H1 (cell line): ENCODE data around the gene SPOCK1. TPM values are rescaled to one million over a fixed set of nuclear protein-coding genes. Genes with fewer than 3 reads are reported as not detected.

Experiments
- CTCF ChIA-PET: fragments of 300-600 bp; sonication (Branson Sonifier 250); formaldehyde crosslinking; loops from one replicate; lab custom pipeline; 2021; ENCODE audit not compliant: partially characterized antibody; lab: Charles Lee
- POLR2A ChIA-PET: fragments of 300-600 bp; sonication (Branson Sonifier 250); formaldehyde crosslinking; loops from one replicate; lab custom pipeline; 2021; ENCODE audit warnings: inconsistent platforms; ENCODE audit not compliant: partially characterized antibody; lab: Charles Lee
- DNase-seq, 2 experiments: peaks; one replicate each; pipeline versions ENCODE4 v3.0.0 to v3.0.0-alpha.2; 2010 to 2022; ENCODE audit warnings: low spot score in 2 of 2, low read depth in 1 of 2, mixed read lengths in 1 of 2
- FAIRE-seq: peaks from 2 replicates; lab custom pipeline; 2011; peaks lifted over from hg19 to GRCh38; lab: Jason Lieb, UNC
- H2AFZ ChIP-seq: 2 replicates; pipeline ENCODE4 v1.8.1; 2012; ENCODE audit warnings: low read length, inconsistent platforms
- H2AK5ac ChIP-seq: 2 replicates; pipeline ENCODE4 v1.6.1; 2013; ENCODE audit warnings: low read depth, low read length
- H2BK120ac ChIP-seq: replicated peaks from 2 replicates; pipeline ENCODE3; 2013; ENCODE audit warnings: low read depth, low read length, inconsistent platforms
- H2BK12ac ChIP-seq: 2 replicates; pipeline ENCODE4 v1.6.1; 2013; ENCODE audit warnings: low read depth, low read length
- H2BK15ac ChIP-seq: 2 replicates; pipeline ENCODE4 v1.6.1; 2013; ENCODE audit warnings: low read length
- H2BK20ac ChIP-seq: 2 replicates; pipeline ENCODE4 v1.6.1; 2013; ENCODE audit warnings: low read length
- H2BK5ac ChIP-seq: 2 replicates; pipeline ENCODE4 v1.6.1; 2013; ENCODE audit warnings: low read depth, low read length
- H3K14ac ChIP-seq: 2 replicates; pipeline ENCODE4 v1.6.1; 2013; ENCODE audit warnings: inconsistent platforms; ENCODE audit not compliant: insufficient read length
- H3K18ac ChIP-seq: 2 replicates; pipeline ENCODE4 v1.6.1; 2013; ENCODE audit warnings: low read length; ENCODE audit errors: extremely low read depth
- H3K23ac ChIP-seq: 2 replicates; pipeline ENCODE4 v1.6.1; 2013; ENCODE audit warnings: inconsistent platforms; ENCODE audit not compliant: insufficient read length
- H3K23me2 ChIP-seq: 2 replicates; pipeline ENCODE4 v1.6.1; 2013; ENCODE audit warnings: low read depth, low read length
- H3K27ac ChIP-seq: 2 replicates; pipeline ENCODE4 v1.6.1; 2011; ENCODE audit warnings: low read depth, low read length, inconsistent platforms
- H3K27me3 ChIP-seq, 4 experiments: replicated peaks in 1 of 4; 1 replicate in 1 of 4; 2 replicates in 3 of 4; pipeline versions ENCODE4 v1.6.1 to v1.8.1; 2011 to 2013; ENCODE audit warnings: low read length in 3 of 4, mild to moderate bottlenecking in 3 of 4, inconsistent platforms in 2 of 4, mixed read lengths in 2 of 4, moderate library complexity in 1 of 4; ENCODE audit not compliant: control insufficient read depth in 3 of 4, insufficient read depth in 3 of 4; ENCODE audit errors: extremely low read depth in 1 of 4
- H3K36me3 ChIP-seq, 4 experiments: 2 replicates each; pipeline versions ENCODE4 v1.6.1 to v1.8.1; 2011 to 2013; ENCODE audit warnings: mild to moderate bottlenecking in 4 of 4, low read length in 3 of 4, moderate library complexity in 2 of 4, control low read depth in 1 of 4, inconsistent platforms in 1 of 4; ENCODE audit not compliant: insufficient read depth in 4 of 4, control insufficient read depth in 2 of 4
- H3K4ac ChIP-seq: replicated peaks from 2 replicates; pipeline ENCODE3; 2013; ENCODE audit warnings: low read length, low read depth, mixed read lengths, inconsistent platforms; ENCODE audit not compliant: insufficient read length
- H3K4me1 ChIP-seq, 4 experiments: replicated peaks in 1 of 4; 1 replicate in 1 of 4; 2 replicates in 3 of 4; pipeline versions ENCODE4 v1.6.1 to v1.8.1; 2011 to 2013; ENCODE audit warnings: low read length in 3 of 4, inconsistent platforms in 2 of 4, mixed read lengths in 1 of 4; ENCODE audit not compliant: insufficient read depth in 4 of 4, control insufficient read depth in 3 of 4
- H3K4me2 ChIP-seq, 2 experiments: 2 replicates each; pipeline versions ENCODE4 v1.6.1 to v1.8.1; 2011 to 2013; ENCODE audit warnings: low read depth in 2 of 2, low read length in 2 of 2, control low read depth in 1 of 2, inconsistent platforms in 1 of 2, mild to moderate bottlenecking in 1 of 2; ENCODE audit not compliant: insufficient read depth in 1 of 2
- H3K4me3 ChIP-seq, 4 experiments: fragments of 200-600, 300-600 bp in 1 of 4; sonication (generic), shearing (Covaris generic), sonication (Bioruptor Twin) in 1 of 4; 2 replicates each; pipeline versions ENCODE4 v1.5.1 to v1.8.1; 2011 to 2016; ENCODE audit warnings: low read length in 4 of 4, low read depth in 3 of 4, control low read depth in 2 of 4, inconsistent platforms in 2 of 4, mild to moderate bottlenecking in 2 of 4, mixed read lengths in 1 of 4, moderate library complexity in 1 of 4; ENCODE audit not compliant: insufficient read depth in 2 of 4; ENCODE audit errors: extremely low read depth in 1 of 4
- H3K56ac ChIP-seq: replicated peaks from 2 replicates; pipeline ENCODE3; 2013; ENCODE audit warnings: low read depth, mild to moderate bottlenecking, mixed read lengths, low read length, inconsistent platforms; ENCODE audit not compliant: insufficient read length
- H3K79me1 ChIP-seq: 2 replicates; pipeline ENCODE4 v1.6.1; 2013; ENCODE audit warnings: low read depth, low read length, control low read depth
- H3K79me2 ChIP-seq, 2 experiments: 2 replicates each; pipeline versions ENCODE4 v1.6.1 to v1.8.1; 2012 to 2013; ENCODE audit warnings: low read length in 2 of 2, mild to moderate bottlenecking in 2 of 2, inconsistent platforms in 1 of 2; ENCODE audit not compliant: insufficient read depth in 2 of 2, control insufficient read depth in 1 of 2
- H3K9ac ChIP-seq, 4 experiments: replicated peaks in 1 of 4; 1 replicate in 1 of 4; 2 replicates in 3 of 4; pipeline versions ENCODE4 v1.6.1 to v1.8.1; 2011 to 2013; ENCODE audit warnings: low read depth in 3 of 4, low read length in 3 of 4, control low read depth in 2 of 4, mild to moderate bottlenecking in 2 of 4, moderate library complexity in 2 of 4, inconsistent platforms in 1 of 4; ENCODE audit errors: extremely low read depth in 1 of 4
- H3K9me3 ChIP-seq, 2 experiments: 2 replicates each; pipeline versions ENCODE4 v1.6.1 to v1.8.1; 2012 to 2013; ENCODE audit warnings: mild to moderate bottlenecking in 2 of 2, moderate library complexity in 2 of 2, control low read depth in 1 of 2, inconsistent platforms in 1 of 2, low read depth in 1 of 2, low read length in 1 of 2, mixed read lengths in 1 of 2; ENCODE audit not compliant: insufficient read depth in 2 of 2
- H4K20me1 ChIP-seq, 2 experiments: replicated peaks in 1 of 2; 2 replicates each; pipeline versions ENCODE3 to v1.8.1; 2011 to 2013; ENCODE audit warnings: inconsistent platforms in 2 of 2, low read length in 2 of 2, mild to moderate bottlenecking in 1 of 2; ENCODE audit not compliant: insufficient read depth in 2 of 2, control insufficient read depth in 1 of 2
- H4K5ac ChIP-seq: 2 replicates; pipeline ENCODE4 v1.6.1; 2013; ENCODE audit warnings: low read length, low read depth, mixed read lengths, inconsistent platforms; ENCODE audit not compliant: insufficient read length
- H4K8ac ChIP-seq: 2 replicates; pipeline ENCODE4 v1.8.0; 2013; ENCODE audit warnings: mild to moderate bottlenecking, moderate library complexity, low read length, inconsistent platforms; ENCODE audit not compliant: insufficient read depth; ENCODE audit errors: extremely low read depth
- H4K91ac ChIP-seq: replicated peaks from 2 replicates; pipeline ENCODE3; 2013; ENCODE audit warnings: low read length, mixed read lengths, inconsistent platforms; ENCODE audit not compliant: insufficient read length
- BCL11A ChIP-seq, 2 experiments: IDR thresholded peaks; one replicate each; pipeline ENCODE4 v1.6.1; 2011; ENCODE audit warnings: low read depth in 2 of 2, low read length in 2 of 2, mild to moderate bottlenecking in 2 of 2
- POLR2A ChIP-seq, 2 experiments: IDR thresholded peaks; 1 replicate in 1 of 2; 2 replicates in 1 of 2; pipeline ENCODE4 v1.6.1; 2011; ENCODE audit warnings: low read depth in 2 of 2, low read length in 2 of 2, mild to moderate bottlenecking in 2 of 2; ENCODE audit errors: control extremely low read depth in 1 of 2
- SIN3A ChIP-seq, 2 experiments: IDR thresholded peaks in 1 of 2; conservative IDR thresholded peaks in 1 of 2; 2 replicates each; pipeline ENCODE4 v1.6.1; 2011 to 2012; ENCODE audit warnings: low read length in 2 of 2, improper control_type of control experiment in 1 of 2, low read depth in 1 of 2, mild to moderate bottlenecking in 1 of 2
- WGBS, 2 experiments: shearing (Covaris generic) in 1 of 2; methylation state at CpG; one replicate each; pipeline versions ENCODE4 v1.1.6 to v1.1.7; 2013 to 2015; ENCODE audit warnings: low lambda C conversion rate in 2 of 2, mixed read lengths in 2 of 2, inconsistent platforms in 1 of 2, low coverage in 1 of 2, missing lambda C conversion rate in 1 of 2; ENCODE audit not compliant: insufficient replicate concordance in 2 of 2, insufficient coverage in 1 of 2, insufficient read length in 1 of 2; ENCODE audit errors: extremely low coverage in 1 of 2, missing lambda C conversion rate in 1 of 2; 5-methylcytosine and 5-hydroxymethylcytosine counted together
- polyA plus RNA-seq, 7 experiments: library from polyadenylated mRNA; depleted of rRNA in 3 of 7; stranded (reverse) in 5 of 7; unstranded in 2 of 7; fragments of >200 nt in 5 of 7; fragments of 200-250 nt in 2 of 7; gene quantifications; 1 replicate in 5 of 7; 2 replicates in 1 of 7; 4 replicates in 1 of 7; pipeline versions ENCODE4 v1.2.1 to v1.2.3, GENCODE V29; 2011 to 2013; ENCODE audit warnings: missing spikeins in 2 of 7, mixed read lengths in 2 of 7
- total RNA-seq: library from RNA; stranded (reverse); fragmentation: NEBNext Ultra II Directional; extraction: Animal tissue kit (Norgen Biotek cat#: 25700); gene quantifications from 2 replicates; pipeline ENCODE4 v1.2.1, GENCODE V29; 2021

Gene SPOCK1
- total and polyA plus RNA-seq, 2 of the 8 experiments (the other 6 are each of a cell fraction or from before 2014, with no cell fraction given): 6.9 to 18.1 TPM

DNA sequence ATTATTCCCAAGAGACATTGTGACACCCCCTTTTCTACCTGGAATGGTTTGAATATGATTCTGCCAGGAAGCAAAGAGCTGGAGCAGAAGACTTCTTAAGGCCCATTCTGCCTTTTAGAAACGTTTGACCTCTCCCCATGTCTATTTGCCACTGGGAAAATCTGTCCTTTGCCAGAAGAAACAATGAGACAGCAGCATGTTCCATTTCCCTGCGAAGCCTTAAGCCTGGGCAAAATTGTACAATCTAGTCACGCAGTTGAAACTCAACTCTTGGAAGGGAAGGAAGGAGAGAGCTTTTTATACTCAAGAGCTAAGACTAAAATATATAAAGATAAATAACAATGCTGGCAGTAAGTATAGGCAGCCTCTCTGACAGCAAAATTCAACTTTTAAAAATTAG, 22.1 kb upstream of the SPOCK1 start:
- H3K14ac ChIP-seq: no peak overlapping the region

More for the DNA sequence above, 22.1 kb upstream of the SPOCK1 start:
- Histone ChIP-seq H4K20me1 (peaks cover 0 to 2% of the 10 kb centered on the region in 2 experiments), H3K23ac (no peak overlapping the region), H2BK120ac (no peak overlapping the region), H3K27ac (no peak overlapping the region), H3K18ac (no peak overlapping the region), H3K9ac (no peak overlapping the region), H2AK5ac (no peak overlapping the region), H3K4me1 (no peaks in the 10 kb centered on the region), H3K79me1 (no peaks in the 10 kb centered on the region), H3K36me3 (no peaks in the 10 kb centered on the region), H3K4me2 (no peak overlapping the region), H4K8ac (no peak overlapping the region), H3K9me3 (no peaks in the 10 kb centered on the region), H2BK12ac (no peak overlapping the region), H3K23me2 (no peaks in the 10 kb centered on the region; the same call in 1 of the 2 replicates), H4K91ac (no peak overlapping the region), H3K4me3 (no peak overlapping the region), H3K56ac (no peak overlapping the region), H3K27me3 (no peaks in the 10 kb centered on the region; a peak in 1 of 7 replicates), H3K4ac (no peak overlapping the region), H4K5ac (no peak overlapping the region), H2BK20ac (no peak overlapping the region), H3K79me2 (no peaks in the 10 kb centered on the region), H2BK5ac (no peak overlapping the region), H2AFZ (no peak overlapping the region), H2BK15ac (no peak overlapping the region)
- no peak for TF ChIP-seq SIN3A (conservative IDR thresholded peaks at IDR 0.05 in 1 of 2, IDR thresholded peaks at IDR 0.05 in 1 of 2; ENCODE audit: low read depth in 1 of 2, low read length in 2 of 2)
- TF ChIP-seq BCL11A (IDR thresholded peaks at IDR 0.05; ENCODE audit: low read depth in 2 of 2, low read length in 2 of 2): no peak
- TF ChIP-seq POLR2A (IDR thresholded peaks at IDR 0.05; ENCODE audit: control extremely low read depth in 1 of 2, low read depth in 2 of 2, low read length in 2 of 2): no peak
- DNase-seq: no peak
- 87% methylated on average over 3 of the region's 3 CpGs; no CpG with 5 or more reads in 1 of the 2 experiments for WGBS, 2 experiments
- FAIRE-seq: no peak
- POLR2A ChIA-PET: no interaction called here
- CTCF ChIA-PET: interaction anchor here (0.6 kb wide), 1 partner anchor 548 kb away, joined by 5 read pairs; no protein-coding TSS in a partner anchor
